Measurements from ENCODE around the gene BAMBI.
A peak's percentile ranks its signal among the peaks of the same experiment; 100 is the strongest.
"Not testable (repeated sequence)": the region's sequence is repeated elsewhere in the genome, so short reads cannot be mapped to it uniquely, and the experiment has no call there.

Gene BAMBI, protein sequence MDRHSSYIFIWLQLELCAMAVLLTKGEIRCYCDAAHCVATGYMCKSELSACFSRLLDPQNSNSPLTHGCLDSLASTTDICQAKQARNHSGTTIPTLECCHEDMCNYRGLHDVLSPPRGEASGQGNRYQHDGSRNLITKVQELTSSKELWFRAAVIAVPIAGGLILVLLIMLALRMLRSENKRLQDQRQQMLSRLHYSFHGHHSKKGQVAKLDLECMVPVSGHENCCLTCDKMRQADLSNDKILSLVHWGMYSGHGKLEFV

DNA sequence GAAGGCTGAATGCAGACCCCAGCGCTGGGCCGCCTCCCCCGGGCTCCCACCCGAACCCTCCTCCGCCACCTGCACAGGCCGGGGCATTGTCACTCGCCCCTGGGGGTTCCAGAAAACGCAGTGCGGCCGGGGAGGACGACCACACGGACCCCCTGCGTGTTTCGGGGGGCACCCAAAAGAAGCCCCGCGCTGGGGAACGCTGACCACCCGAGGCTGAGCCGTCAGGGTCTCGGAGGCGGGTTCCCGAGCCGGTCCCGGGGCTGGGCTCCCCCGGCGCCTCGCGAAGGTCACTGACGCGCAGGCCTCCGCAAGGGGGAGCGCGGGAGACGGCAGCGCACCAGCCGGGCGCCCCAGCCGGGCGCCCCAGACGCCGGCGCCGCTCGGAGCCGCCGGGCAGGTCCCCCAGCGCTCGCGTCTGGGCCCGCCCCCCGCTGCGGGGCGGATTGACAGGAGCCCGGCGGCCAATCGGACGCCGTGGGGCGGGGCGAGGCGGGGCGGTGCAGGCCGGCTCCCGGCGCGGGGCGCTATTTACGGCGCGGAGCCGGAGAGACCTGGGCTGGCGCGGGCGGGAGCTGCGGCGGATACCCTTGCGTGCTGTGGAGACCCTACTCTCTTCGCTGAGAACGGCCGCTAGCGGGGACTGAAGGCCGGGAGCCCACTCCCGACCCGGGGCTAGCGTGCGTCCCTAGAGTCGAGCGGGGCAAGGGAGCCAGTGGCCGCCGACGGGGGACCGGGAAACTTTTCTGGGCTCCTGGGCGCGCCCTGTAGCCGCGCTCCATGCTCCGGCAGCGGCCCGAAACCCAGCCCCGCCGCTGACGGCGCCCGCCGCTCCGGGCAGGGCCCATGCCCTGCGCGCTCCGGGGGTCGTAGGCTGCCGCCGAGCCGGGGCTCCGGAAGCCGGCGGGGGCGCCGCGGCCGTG lies at the start of gene BAMBI:
TSS of gene BAMBI (plus strand) at position 554 of the 920 bp plus-strand sequence. CDS start 377 bp downstream, outside the sequence.
- DNase-seq = peak; percentile 79 to 93

DNA sequence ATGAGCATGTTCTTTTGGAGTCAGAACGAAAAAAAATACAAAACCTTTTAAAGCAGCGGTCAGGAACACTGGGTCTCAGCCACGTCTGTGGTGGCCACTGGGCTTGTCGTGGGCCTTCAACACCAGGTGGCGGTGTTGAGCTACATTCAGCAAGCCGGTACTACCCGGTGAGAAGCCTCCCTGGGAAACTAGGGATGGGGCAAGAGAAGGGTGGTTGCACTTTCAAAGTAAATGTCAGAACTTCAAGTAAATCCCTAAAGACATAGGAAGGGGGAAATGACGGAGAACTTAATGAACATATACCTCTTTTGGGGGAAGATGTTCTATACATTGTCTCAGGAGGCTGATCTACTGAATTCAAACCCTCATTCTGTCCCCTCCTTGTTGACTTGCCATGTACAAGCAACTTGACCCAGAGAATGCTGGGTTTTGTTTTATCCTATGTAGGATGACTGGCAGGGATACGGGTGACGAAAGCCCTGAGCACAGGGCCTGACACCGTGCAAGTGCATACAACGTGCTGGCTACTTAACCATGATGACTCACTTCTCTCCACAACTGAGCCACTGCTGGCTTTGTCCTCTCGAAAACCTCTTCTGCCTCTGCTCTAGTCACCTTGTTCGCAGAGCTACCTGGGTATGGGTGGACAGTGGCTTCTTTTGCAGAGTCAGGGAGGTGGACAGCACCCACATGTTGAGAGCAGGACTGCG lies 49.0 kb upstream of the BAMBI start:
- peak; percentile 42 to 59 for DNase-seq

DNA sequence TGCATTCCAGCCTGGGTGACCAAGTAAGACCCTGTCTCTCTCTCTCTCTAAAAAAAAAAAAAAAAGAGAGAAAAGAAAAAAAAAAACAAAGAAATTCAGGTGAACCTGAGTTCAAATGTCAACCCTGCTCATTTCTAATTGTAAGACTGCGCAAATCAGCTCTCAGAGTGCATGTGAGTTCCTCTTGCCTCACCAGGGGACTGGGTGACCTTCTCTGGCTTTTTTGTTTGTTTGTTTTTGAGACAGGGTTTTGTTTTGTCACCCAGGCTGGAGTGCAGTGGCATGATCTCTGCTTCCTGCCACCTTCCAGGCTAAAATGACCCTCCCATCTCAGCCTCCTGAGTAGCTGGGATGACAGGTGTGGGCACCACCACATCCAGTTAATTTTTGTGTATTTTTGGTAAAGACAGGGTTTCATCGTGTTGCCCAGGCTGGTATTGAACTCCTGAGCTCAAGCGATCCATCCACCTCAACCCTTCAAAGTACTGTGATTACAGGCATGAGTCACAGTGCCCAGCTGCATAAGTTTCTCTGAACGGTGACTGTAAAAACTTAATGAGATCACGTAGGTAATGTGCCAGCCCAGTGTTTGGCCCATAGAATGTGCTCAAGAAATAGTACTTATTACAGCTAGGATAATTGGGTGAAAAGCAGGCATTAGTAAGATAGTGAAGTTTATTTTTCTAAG lies 45.3 kb upstream of the BAMBI start:
- no peak for DNase-seq

DNA sequence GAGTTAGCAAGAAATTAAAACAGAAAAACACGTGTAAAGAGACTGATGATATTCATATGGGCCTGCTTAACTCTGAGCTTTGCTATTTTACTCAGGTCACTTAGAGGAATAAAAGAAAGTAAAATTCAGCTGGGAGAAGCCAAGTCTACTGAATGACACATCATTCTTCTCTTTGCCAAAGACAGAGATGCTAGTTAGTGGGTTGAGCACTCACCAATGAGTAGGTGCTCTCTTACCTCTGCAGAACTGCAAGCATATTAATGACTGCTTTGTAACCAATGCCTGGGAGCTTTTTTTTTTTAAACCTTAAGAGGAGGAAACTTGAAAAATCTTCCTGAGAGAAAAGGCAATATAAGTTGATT lies 44.8 kb upstream of the BAMBI start:
- no peak for DNase-seq

DNA sequence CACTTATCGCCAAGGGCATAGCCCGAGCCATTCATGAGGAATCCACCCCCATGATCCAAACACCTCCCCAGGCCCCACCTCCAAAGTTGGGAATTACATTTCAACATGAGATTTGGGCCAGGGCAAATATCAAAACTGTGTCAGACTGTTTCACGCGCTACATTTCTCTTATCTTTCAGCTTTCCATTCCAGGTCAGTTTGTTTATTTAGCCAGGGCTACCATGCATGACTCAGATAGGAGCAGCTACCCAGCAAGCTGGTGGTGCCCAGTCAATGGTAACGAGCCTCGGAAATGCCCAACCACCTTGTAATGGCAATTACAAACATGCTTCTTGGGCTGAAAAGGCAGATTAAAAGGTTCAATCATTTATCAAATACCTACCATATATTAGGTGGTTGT lies 43.6 kb upstream of the BAMBI start:
- no peak for DNase-seq

DNA sequence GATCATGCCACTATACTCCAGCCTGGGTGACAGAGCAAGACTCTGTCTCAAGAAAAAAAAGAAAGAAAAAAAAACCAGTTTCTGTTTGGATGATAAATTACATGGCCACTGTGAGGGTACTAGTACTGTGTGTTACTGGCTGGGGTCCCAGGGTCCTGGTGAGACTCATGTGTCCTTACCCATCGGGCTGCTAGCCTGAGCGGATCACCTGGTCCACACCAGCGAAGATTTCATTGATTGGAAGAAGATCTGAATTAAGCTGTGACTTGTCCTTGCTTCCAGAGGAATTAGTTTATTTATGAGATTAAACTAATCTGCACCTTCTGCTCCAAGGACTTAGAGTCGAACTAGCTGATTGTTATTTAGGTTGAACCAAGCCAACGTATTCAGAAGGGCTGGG lies 40.0 kb upstream of the BAMBI start:
- no peak for DNase-seq

DNA sequence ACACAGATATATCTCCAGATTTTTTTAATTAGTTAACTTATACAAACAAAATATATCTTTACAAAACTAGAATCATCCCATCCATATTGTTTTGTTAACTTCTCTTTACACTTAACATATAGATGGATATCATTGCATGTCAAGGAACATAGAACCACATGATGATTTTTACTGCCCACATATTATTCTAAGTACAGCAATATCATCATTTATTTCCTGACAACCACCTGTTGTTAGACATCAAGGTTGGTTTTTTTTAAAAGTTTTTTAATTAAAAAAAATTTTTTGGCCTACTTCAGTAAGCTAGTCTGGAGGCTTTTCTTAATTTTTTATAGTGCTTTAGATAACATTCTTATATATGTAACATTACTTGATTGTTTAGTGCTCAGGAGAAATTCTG lies 38.9 kb upstream of the BAMBI start:
- no peak for DNase-seq

DNA sequence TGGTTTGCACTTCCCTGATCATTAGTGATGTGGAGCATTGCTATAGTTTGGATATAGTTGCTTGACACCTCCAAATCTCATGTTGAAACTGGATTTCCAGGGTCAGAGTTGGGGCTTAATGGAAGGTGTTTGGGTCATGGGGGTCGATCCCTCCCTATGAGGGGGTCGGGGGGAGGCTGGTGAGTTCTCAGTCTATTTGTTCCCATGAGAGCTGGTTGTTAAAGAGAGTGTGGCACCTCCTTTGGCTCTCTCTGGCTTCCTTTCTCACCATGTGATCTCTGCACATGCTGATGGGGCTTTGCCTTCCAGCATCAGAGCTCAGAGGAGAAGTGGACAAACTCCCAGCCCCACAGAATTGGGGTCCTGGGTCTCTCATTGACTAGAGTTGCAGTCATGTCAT lies 36.8 kb upstream of the BAMBI start:
- DNase-seq = no peak

DNA sequence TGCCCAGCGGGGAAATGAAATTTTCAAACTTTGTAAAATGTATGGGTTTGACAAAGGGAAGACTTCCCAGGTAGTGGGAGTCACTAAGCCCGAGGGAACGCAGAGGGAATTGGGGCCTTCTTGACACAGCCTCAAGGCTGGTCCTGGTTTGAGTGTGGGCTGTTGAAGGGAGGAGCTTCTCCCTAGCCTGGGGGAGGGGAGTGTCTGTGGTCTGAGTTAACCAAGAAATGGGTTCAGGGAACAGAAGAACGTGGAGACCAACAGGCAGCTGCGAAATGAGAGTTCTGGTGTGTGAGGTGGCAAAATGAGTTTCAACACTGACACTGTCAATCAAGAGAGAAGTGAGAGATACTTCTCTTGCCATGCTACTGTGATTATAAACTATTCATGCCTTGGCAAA lies 32.7 kb upstream of the BAMBI start:
- no peak for DNase-seq

DNA sequence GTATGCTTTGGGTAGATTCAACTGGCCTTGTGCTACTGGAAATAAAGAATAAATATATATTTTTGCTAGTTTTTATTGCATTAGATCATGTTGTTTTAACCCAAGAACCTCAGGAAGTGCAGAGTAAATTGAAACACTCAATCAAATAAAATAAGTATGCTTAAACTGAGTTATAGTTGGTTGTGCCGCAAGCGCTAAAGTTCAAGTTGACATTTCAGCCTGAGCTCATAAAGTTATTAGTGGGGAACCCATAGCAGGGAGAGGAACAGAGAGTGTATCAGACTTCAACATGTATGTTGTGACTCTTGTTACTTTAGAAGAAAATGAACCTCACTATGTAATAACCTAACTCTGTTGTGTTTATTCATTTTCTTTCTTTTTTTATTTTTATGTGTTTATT lies 25.2 kb upstream of the BAMBI start:
- no peak for DNase-seq

DNA sequence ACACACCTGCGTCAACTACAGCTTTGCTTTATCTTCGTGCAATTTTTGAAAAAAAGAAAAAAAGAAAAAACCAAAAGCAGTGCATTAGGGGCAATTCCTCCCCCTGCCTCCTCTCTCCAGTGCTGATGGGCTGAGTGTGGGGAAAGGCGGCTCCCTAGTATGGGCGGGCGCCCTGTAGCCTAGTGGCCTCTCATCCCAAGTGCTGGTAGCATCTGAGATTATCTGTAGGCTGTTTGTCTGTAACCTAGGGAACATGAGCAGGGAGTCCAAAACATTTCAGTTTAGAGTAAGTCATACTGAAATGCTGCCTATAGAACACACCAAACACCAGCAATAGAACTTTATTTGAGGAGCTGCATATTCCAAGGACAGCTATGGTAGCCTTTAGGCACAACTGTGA lies 24.6 kb upstream of the BAMBI start:
- no peak for DNase-seq

DNA sequence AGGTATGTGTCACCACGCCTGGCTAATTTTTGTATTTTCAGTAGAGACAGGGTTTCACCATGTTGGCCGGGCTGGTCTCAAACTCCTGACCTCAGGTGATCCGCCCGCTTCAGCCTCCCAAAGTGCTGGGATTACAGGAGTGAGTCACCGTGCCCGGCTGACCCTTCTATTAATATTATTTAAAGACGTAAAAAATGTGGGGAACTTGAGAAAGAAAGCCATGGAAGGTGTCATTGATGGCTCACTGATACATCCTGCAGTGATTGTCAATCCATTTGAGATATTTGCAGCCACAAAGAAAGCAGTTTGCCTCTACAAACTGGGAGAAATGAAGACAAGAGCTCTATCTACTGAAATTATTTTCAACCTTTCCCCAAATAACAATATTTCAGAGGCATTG lies 18.5 kb upstream of the BAMBI start:
- not testable (repeated sequence) for DNase-seq

DNA sequence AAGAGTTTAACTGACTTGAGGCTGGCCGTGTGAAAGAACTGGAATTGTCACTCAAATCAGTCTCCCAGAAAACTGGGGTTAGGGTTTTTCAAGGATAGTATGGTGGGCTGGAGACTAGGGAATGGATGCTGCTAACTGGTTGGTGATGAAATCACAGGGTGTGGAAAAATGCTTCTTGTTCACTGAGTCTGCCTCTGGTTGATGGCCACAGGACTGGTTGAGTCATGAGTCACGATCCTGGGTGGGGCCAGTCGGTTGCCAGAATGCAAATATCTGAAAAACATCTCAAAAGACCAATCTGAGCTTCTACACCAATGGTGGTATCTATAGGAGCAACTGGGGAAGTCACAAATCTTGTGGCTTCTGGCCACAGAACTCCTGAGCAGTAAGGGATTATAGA lies 16.3 kb upstream of the BAMBI start:
- DNase-seq = no peak

DNA sequence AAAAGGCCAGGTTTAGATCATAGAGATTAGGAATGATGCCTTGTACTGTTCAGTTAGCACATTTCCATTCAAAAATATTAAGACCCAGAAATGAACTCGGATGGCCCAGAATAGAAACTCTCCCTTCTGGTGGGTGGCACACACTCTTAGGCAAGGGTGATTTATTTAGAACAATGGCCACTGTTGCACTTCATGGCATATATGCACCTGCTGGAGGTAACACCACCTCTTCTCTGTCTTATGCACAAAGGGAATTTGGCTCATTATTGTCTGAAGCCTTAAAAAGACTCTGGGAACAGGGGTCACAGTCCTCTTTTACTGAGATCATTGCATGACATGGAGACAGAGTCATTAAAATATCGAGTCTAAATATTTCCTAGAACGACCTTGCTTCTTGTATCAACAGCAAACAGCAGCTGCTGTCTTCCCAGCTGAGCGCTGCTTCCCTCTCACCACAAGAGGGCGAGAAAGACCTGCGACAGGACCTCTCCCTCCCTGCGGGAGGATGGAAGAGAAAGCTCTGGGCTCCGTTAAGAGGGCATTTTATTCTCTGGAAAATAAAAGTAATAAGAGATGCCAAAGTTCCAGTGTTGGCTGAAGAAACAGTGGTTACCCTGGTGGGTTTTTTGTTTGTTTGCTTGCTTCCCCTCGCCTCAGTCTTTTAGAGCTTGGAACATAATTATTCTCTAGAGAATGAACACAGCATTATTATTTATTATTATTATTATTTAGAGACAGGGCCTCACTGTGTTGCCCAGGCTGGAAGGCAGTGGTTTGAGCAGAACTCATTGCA lies 13.5 kb upstream of the BAMBI start:
- DNase-seq = peak; percentile 63 to 78

DNA sequence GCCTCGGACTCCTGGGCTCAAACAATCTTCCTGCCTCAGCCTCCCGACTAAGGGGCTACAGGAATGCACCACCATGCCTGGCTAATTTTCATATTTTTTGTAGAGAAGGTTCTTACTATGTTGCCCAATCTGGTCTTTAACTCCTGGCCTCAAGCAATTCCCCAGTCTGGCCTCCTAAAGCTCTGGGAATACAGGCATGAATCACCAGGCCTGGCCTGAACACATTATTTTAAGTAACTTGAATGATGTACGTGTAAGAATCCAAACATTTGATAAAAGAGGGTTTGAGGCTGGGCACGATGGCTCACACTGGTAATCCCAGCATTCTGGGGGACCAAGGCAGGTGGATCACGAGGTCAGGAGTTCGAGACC lies 13.0 kb upstream of the BAMBI start:
- DNase-seq = no peak

DNA sequence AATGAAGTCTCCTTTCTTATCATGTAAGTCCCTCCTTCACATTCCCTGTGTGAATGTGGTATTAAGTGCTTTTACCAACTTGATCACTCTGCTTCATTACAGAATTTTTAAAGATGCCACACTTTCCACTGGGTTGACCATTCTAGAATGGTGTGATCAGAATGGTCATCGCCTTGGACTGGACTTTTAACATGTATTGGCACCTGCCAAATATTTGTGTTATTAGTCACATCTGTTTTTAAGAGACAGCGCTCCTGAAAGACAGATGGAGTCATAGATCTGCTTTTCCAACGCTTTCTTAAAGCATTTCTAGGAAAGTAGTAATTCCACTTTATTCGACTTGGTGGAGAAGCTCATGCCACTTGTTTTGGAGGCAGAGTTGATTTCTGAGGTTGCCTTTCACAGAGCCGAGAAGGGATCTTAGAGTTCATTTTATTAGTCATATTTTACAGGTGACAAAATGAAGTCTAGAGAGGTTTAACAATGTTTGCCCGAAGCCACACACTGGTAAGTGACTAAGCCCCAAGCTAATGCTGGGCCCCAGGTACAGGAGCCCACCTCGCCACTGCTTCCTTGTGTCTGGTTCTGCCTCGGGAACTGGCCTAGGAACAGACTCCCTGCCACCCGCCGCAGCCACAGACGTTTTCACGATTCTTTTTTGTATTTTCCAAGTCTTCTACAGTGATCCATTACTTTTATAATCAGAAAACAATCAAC lies 10.4 kb upstream of the BAMBI start:
- no peak for DNase-seq

DNA sequence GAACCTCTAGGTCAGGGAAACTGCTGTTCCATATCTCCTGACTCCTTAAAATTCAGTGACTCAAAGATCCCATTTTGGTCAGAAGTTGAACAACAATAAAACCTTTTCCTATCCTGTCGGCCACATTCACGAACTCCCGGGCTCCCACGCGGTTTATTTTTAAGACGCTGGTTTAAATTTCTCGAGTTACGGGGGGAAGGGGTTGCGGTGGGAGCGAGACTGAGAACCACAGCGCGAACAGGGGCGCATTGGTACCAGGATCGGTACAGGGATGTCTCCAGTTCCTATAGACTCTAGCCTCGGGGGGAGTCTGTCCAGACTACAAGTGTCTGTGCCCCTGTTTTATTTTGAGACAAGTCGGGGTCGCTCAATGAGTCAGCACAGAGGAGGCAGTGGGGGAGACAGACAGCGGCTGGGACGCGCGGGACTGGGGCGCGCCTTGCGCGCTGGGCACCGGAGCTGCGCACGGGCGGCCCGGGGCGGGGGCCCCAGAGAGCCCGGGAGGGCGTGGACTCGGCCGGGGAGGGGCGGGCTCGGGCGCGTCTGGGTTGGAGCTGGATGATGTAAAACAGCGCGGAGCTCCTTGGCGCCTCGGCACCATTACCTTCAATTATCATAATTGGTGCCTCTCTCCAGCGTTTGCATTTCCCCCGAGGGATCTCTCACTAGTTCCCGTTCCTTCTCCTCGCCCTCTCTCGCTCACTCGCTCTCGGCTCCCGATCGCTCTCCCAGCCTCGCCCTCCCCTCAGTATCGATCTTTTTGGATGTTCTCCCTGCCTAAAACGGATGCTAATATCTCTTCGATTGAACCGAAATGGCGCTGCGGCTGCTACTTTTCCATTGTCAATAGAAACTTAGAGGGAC lies 8.7 kb upstream of the BAMBI start:
- no peak for DNase-seq

DNA sequence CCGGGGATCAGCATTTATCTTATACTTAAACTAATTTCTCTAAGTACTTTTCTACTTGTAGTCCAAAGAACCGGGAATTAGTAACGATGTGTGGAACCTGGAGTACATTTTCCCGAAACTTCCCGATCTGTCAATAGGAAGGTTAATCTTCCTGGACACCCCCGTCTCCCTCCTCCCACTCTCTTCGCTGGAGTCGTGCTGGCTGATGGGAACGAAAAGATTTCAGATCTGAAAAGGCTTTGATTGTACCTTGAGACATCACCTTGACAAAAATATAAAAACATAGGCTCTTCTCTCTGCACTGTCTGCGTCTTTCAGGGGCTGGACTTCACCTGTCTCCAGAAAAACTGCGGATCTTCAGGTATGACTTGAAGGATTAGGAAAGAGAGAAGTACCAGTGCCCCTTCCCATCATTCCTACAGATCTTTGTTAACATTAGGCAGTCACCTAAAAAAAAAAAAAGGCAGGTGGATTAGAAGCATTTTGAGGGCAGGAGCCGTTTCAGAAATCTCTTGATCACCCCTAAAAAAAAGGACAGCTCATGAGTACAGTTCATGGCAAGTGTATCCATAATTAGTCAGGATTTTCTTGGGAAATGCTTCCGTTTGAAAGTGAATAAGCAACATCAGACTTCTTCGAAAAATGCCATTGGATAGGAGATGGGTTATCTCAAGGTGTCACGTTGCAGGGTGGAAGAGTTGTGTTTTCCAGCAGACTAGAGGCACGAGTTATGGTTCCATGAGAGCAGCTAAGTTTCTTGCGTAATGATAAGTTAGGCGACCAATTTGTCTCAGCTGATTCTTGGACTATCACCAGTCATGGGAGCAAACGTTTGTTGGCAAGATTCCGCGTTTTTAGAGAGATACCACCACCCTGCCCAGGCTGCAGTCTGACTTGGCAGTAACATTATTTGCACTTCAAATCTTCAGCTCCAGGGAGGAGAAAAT lies 7.8 kb upstream of the BAMBI start:
- DNase-seq = no peak

DNA sequence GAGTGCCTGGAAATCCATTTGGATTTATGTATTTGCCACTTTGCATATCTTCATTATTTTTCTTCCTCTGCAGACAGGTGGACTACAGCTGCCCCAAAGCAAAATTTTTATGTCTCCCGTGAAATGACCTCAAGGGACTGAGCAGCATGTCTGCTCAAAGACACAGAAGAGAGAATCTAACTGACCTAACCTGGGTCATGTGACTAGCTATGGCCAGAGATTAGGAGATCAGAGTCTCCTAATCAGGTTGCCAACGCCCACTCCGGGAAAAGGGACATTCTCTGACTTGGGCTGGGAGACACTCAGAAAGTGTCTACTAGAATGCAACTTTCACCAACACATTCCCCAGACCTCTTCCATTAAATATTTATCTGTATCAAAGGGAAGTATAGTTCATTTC lies 2.5 kb upstream of the BAMBI start:
- DNase-seq = no peak
